ENCODE data around the gene CIDEB. TPM values are rescaled to one million over a fixed set of nuclear protein-coding genes. Genes with fewer than 3 reads are reported as not detected.
"Not testable (repeated sequence)": the region's sequence is repeated elsewhere in the genome, so short reads cannot be mapped to it uniquely, and the experiment has no call there.

The CIDEB gene
- total RNA-seq, 2 experiments from 2014 or later: 14.2 to 14.4 TPM

DNA sequence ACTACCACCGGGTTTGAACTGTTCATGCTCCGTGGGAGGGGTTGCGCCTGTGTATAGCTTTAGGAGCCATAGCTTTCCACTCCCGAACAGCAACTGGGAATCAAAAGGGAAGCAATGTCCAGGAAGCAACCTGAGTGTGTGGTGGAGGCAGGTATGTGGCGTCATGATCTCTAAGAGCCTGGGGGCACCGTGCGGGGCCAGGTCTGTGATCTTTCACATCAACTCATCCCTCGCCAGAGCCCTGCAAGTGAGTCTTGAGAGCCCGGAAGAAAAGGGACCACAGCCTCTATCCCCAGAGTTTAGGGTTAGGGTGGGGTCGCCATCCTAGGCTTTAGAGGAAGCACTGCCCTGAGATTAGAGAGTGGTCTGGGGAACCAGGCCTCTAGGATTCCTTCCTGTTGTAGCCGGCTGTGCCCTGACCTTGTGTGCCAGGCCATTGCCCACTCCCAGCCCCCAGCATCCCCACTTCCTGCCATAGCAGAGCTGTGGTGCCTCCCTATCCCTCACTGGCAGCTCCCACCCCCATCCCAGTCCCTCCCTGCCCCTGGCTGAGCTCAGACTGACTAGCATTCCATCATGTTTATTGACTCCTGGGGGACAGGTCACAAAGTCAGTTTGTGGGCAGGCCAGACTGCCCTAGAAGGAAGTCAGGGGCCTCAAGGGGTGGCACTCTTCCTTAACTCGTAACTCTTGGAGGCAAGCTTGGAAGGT, 27.8 kb upstream of the CIDEB start:
- ChIA-PET CTCF (interaction anchor here (17.7 kb wide), 1 partner anchor 97 kb away, joined by 334 read pairs; the partner anchor contains the start of genes CBLN3 and KHNYN), POLR2A (interaction anchor here (1.4 kb wide), 1 partner anchor 95 kb away, joined by 3 read pairs; no protein-coding TSS in a partner anchor)

DNA sequence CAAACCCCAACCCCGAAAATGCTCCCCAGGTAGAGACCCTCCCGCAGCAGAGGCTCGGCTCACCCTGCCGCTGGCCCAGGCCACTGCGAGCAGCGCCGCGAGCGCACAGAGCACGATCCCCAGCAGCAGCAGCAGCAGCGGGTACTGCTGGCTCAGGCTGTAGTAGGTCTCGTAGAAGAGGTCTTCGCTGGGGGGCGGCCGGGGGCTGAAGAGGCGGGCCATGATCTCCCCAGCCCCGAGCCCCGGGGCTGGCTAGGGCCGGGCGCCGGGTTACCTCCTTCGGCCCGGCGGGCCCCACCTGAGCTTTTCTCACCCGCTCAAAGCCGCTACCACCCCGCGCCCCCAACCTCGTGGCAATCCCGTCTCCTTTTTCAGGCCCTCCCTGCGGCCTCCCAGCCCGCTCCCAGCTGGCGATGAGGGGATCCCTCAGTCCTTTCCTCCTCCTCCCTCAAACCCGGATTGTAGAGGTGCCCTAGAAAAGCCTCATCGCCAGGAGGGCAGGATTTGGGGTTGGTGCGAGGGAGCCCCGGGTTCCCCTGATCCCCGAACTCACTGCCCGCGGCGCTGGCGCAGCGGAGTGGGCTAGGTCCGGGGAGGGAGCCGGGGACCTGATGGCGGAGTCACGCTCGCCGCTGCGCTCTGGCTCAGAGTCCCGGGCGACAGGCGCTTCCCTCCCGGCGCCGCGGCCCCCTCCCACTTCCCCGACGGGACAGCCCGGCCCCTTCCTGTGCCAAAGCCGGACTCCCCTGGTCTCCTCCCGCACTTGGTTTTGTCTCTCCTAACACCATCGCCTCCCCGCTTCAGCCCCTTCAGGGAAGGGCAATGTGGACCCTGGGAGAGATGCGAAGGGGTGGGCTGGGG, 26.9 kb upstream of the CIDEB start, which contains the start of gene ADCY4:
ADCY4 (minus strand) TSS at position 641 of the 861 bp plus-strand sequence; CDS start at position 222, 419 bp downstream.
- CTCF ChIA-PET: interaction anchor here (1.2 to 17.7 kb wide), 10 partner anchors 11 to 139 kb away, joined by 3 to 334 read pairs (median 8); partner anchors contain the start of genes CBLN3, CIDEB, KHNYN and LTB4R

DNA sequence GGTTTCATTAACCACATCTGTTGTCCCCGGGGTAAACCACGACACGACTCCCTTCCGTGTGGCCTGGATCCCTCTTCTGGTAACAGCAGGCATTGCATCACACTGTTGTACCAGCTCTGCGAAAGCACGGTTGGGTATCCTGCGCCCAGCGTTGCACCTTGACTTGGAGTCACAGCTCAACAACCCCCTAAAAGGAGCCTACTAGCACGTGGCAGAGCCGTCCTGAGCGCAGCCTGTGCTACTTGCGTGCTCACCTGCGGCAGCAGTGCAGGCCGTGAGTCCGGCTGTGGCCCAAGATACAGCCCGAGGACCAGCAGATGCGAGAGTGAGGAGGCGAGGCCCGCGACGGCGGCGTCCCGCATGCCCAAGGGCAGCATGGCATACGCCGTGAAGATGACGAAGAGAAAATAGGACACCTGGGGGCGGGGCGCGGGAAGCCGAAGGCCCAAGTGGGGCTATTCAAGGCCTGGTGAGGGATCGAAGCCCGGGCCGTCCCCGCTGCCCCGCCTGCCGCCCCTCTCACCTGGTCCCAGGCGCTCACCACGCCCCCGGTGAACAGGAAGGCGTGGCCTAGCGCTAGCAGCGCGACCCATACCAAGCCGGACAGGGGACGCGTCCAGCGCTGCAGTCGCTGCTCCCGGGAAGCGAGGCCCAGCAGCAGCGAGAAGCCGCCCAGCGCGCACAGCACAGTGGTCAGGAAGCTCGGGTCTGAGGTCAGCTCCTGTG, 24.7 kb upstream of the CIDEB start:
- ChIA-PET CTCF (interaction anchor here (0.7 to 17.7 kb wide), 24 partner anchors 10 to 217 kb away, joined by 3 to 334 read pairs (median 4); partner anchors contain the start of genes CBLN3, CIDEB, KHNYN and LTB4R), POLR2A (interaction anchor here (0.5 to 2.4 kb wide), 8 partner anchors 91 to 223 kb away, joined by 3 to 37 read pairs (median 5); partner anchors contain the start of genes CBLN3, KHNYN and SDR39U1)

More for the DNA sequence above, 26.9 kb upstream of the CIDEB start, which contains the start of gene ADCY4:
- POLR2A ChIA-PET: interaction anchor here (0.7 to 2.4 kb wide), 2 partner anchors 96 to 99 kb away, joined by 3 to 37 read pairs; partner anchors contain the start of genes CBLN3 and KHNYN

DNA sequence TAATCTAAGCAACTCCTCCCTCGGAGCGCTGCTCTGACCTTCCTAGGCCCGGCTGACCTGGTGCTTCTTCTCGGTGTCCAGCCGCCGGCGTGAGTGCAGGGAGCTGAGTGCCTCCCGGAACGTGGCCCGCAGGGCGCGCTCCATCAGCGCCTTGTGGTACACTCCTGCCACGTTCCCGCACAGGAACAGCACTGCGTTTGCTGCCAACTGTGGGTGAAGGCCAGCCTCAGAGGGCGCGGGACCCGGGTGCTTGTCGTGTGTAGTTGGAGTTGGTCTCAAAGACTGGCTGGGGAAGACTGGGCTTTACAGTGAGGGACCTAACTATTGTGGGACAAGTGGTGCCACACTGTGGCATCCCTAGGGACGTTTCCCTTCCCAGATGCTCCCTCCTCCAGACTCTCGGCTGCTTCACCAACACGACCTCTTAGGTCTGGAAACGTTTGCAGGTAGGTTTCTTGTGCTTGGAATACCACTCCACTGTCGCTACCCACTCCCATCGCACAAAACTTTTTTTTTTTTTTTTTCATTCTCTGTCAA, 24.0 kb upstream of the CIDEB start:
- POLR2A ChIA-PET: interaction anchor here (0.5 to 1.0 kb wide), 4 partner anchors 98 to 222 kb away, joined by 3 to 7 read pairs (median 4); partner anchors contain the start of genes KHNYN and SDR39U1
- CTCF ChIA-PET: interaction anchor here (0.7 to 17.7 kb wide), 13 partner anchors 9 to 216 kb away, joined by 3 to 334 read pairs (median 5); partner anchors contain the start of genes CBLN3, CIDEB, KHNYN and LTB4R

DNA sequence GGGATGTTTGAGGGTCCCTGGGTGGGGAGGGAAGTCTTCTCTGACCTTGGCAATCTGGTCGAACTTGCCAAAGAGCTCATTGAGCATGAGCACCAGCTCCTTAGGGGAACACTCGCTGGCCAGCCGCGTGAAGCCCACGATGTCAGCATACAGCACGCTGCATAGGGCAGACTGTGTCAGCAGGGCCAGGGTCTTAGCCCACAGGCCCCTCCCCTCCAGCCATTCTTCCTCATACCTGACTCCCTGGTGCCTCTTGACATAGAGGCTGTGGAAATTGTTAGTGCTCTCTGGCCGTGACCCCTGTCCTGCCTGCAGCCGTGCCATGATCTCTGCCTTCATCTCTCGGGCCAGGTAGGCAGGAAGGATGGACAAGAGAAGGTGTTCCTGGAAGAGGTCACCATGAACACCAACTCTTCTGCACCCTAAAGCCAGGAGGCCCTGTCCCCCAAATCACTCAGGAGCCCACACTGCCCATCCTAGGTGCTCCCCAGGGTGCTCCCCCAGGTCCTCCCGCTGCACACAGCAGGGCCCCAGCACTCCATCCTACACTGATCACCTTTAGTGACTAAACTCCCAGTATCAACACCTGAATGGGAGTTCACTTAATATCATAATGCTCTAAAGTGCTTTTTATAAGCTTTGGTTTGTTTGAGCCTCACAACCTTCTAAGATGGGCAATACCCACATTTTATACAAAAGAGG, 23.3 kb upstream of the CIDEB start:
- ChIA-PET CTCF (interaction anchor here (0.7 to 17.7 kb wide), 8 partner anchors 9 to 110 kb away, joined by 3 to 334 read pairs (median 5); partner anchors contain the start of genes CBLN3, CIDEB, KHNYN and LTB4R), POLR2A (no interaction called here)

DNA sequence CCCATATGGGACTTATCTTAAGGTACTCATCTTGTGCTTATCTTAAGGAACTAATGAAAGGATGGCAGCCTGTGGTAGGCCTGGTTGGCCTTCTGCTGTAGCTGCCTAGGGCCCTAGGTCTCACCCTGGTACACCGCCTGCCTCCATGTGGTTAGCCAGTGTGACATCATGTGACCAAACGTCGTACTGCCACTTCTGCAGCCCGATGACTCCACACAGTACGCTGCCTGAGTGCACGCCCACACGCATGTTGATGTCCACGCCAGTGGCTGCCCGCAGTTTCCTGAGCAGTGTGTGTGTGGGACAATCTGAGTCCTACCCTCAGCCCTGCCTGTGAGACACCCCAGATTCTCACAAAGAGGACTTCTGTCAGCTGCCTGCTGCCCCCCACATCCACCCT, 22.0 kb upstream of the CIDEB start:
- CTCF ChIA-PET: interaction anchor here (1.4 to 17.7 kb wide), 3 partner anchors 10 to 103 kb away, joined by 4 to 334 read pairs (median 8); partner anchors contain the start of genes CBLN3, DHRS1, KHNYN and NOP9

DNA sequence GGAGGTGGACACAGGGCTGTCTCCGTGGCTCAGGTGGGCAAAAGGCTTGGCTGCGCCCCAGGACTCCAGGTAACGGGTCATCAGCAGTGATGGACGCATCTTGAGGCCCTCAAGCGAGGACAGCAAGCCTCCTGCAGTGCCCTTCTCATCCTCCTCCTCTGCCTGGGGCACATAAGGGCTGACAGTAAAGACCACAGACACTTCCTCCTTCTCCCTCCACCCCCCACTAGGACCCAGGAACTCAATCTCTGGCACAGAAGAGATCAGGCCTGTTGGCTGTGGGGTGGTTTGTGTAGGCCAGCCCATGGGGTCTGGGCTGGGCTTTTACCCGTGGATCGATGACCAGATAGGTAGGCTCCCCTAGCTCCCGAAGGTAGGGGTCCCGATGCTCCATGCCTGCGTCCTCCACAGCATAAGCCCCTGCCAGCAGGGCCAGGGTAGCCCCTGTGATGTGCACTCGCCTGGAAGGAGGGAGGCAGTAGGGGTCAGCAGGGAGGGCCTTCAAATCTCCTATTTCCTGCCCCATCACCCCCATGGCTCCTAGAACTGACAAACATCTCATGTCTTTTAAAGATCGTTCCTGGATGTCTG, 21.4 kb upstream of the CIDEB start:
- CTCF ChIA-PET: interaction anchor here (1.4 to 17.7 kb wide), 3 partner anchors 11 to 104 kb away, joined by 4 to 334 read pairs (median 8); partner anchors contain the start of genes CBLN3, DHRS1, KHNYN and NOP9
- POLR2A ChIA-PET: interaction anchor here (1.3 kb wide), 1 partner anchor 19 kb away, joined by 3 read pairs; the partner anchor contains the start of gene LTB4R2

More for the DNA sequence above, 22.0 kb upstream of the CIDEB start:
- POLR2A ChIA-PET: interaction anchor here (1.3 kb wide), 1 partner anchor 20 kb away, joined by 3 read pairs; the partner anchor contains the start of gene LTB4R2

DNA sequence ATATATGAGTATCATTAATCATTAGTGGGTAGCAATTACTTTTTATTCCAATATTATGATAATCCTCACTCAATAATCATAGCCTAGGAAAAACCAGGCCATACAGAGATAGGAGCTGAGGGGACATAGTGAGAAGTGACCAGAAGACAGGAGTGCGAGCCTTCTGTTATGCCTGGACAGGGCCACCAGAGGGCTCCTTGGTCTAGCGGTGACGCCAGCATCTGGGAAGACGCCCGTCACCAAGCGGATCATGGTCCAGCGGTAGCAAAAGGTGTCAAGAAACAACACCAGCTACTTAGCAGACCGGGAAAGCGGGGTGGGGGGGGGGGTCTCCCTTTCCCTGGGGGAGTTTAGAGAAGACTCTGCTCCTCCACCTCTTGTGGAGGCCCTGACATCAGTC, 20.1 kb upstream of the CIDEB start:
- POLR2A ChIA-PET: not testable (repeated sequence)
- CTCF ChIA-PET: interaction anchor here (1.2 to 17.7 kb wide), 4 partner anchors 9 to 105 kb away, joined by 3 to 334 read pairs (median 6); partner anchors contain the start of genes CBLN3, DHRS1, KHNYN and NOP9

DNA sequence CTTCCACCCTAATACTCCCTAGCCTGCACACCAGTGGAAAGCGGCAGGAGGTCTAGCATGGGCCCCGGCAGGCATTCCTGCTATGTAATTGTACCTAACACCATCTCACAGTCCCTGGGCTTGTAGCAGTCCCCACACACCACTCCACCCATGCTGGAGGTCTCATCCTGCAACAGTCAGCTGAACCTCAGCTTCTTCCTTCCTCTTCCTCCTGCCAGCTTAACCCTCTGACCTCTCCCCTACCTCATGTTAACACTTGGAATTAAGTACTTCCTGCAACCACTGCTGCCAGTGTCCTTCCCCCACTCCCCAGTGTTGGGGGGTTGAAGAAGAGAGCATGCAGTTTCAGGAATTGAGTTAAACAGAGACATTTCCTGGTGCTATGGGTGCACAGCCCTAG, 19.5 kb upstream of the CIDEB start:
- POLR2A ChIA-PET: no interaction called here
- CTCF ChIA-PET: interaction anchor here (0.6 to 17.7 kb wide), 4 partner anchors 10 to 106 kb away, joined by 4 to 334 read pairs (median 4); partner anchors contain the start of genes CBLN3, KHNYN and LTB4R2

DNA sequence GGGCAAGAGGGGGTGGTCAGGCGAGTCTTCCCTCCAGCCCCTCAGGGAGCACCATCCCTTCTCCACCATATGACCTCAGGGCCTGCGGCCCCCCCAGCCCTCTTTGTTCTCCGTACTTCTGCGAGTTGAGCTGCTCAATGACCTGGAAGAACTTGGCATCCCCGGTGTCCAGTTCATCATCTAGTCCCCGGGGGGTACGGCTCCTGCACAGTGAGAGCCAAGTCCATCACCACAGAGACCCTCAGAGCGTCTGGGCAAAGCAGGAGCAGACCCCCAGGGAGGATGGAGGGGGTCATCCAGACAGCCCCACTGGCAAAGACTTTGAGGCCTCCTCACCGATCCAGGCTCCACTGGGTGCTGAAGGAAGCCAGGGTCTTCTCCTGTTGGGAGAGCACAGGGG, 18.2 kb upstream of the CIDEB start:
- POLR2A ChIA-PET: interaction anchor here (0.6 kb wide), 2 partner anchors 14 to 74 kb away, joined by 3 to 6 read pairs; no protein-coding TSS in a partner anchor
- CTCF ChIA-PET: interaction anchor here (1.2 to 17.7 kb wide), 2 partner anchors 10 to 107 kb away, joined by 4 to 334 read pairs; partner anchors contain the start of genes CBLN3 and KHNYN

DNA sequence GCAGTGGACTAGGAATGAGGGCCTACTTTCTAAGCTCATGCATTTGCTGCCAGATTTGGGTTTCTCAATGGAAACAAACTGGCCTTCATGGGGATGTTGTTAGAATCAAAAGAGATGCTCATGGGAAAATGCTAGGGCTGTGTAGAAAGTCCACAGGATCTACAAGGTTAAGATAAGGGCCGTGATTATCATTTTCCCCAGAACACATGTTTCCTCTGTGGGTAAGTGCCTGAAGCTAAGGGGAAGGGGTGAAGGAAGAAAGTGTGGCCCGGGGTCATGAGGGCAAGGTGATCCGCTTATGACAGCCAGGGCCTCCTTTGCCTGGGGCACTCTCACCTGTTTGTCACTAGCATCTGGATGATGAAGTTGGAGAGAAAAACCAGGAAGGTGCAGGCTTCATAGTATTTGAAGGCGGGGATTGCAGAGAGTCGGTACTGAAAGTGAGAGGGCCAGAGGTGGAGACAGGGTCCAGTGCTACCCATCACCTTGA, 17.3 kb upstream of the CIDEB start:
- CTCF ChIA-PET: interaction anchor here (1.0 to 17.7 kb wide), 3 partner anchors 9 to 108 kb away, joined by 3 to 334 read pairs (median 4); partner anchors contain the start of genes CBLN3 and KHNYN

DNA sequence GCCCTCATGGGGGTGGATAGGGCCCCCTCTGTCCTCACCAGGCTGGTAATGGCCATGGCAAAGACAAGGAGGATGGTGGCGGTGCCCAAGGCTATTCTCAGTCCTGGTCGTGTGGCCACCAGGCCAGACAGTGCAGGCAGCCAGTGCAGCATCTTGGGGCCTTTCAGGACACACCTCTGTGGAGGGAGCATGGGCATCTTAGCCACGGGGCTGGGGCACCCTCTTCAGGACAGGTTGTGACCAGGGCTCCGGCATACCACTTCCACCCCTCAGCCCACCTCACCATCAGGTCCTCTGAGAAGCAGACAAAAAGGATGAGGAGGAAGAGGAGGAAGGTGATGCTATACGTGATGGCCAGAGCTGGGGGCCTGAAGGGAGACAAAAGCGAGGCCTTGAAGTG, 16.2 kb upstream of the CIDEB start:
- ChIA-PET POLR2A (no interaction called here), CTCF (interaction anchor here (1.0 to 17.7 kb wide), 3 partner anchors 10 to 109 kb away, joined by 3 to 334 read pairs (median 5); partner anchors contain the start of genes CBLN3 and KHNYN)

More for the DNA sequence above, 17.3 kb upstream of the CIDEB start:
- POLR2A ChIA-PET: no interaction called here

DNA sequence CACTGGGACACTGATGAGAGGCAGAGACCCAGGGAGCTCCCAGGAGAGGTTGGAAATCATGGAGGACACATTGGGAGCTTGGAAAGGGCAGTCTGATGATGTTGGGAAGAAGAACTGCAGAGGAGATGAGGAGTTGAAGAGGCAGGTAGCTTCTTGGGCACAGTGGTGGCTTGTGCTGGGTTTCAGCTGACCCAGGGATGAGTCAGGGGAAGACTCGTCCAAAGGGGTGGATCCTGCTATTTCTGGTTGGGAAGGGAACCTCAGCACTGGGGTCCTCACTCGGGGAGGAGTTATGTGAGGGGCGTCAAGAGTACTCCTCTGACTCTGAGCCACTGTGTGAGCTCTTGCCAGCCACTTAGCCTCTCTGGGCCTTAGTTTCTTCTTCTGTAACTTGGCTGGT, 15.6 kb upstream of the CIDEB start:
- ChIA-PET CTCF (interaction anchor here (1.2 to 1.7 kb wide), 2 partner anchors 8 to 11 kb away, joined by 4 to 5 read pairs; no protein-coding TSS in a partner anchor), POLR2A (no interaction called here)

DNA sequence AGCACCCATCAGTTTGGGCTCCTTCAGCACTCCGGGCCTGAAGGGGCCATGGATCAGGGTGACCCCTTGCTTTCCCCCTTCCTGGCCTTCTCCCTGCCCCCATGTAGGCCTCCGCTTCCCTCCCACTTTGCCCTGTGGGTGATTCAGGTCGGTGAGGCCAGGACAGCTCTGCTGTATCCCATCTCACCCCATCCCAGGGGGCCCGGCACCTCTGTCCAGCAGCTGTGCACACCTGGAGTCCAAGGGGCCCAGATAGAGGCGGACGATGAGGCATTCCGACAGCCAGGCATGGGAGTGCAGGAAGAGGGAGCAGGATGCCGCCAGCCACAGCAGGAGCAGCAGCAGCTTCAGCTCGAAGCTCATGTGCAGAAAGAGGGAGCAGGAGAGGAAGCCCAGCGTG, 14.9 kb upstream of the CIDEB start:
- ChIA-PET POLR2A (interaction anchor here (0.8 kb wide), 1 partner anchor 109 kb away, joined by 3 read pairs; no protein-coding TSS in a partner anchor), CTCF (interaction anchor here (1.2 to 1.7 kb wide), 4 partner anchors 9 to 13 kb away, joined by 3 to 5 read pairs (median 4); partner anchors contain the start of gene LTB4R2)

DNA sequence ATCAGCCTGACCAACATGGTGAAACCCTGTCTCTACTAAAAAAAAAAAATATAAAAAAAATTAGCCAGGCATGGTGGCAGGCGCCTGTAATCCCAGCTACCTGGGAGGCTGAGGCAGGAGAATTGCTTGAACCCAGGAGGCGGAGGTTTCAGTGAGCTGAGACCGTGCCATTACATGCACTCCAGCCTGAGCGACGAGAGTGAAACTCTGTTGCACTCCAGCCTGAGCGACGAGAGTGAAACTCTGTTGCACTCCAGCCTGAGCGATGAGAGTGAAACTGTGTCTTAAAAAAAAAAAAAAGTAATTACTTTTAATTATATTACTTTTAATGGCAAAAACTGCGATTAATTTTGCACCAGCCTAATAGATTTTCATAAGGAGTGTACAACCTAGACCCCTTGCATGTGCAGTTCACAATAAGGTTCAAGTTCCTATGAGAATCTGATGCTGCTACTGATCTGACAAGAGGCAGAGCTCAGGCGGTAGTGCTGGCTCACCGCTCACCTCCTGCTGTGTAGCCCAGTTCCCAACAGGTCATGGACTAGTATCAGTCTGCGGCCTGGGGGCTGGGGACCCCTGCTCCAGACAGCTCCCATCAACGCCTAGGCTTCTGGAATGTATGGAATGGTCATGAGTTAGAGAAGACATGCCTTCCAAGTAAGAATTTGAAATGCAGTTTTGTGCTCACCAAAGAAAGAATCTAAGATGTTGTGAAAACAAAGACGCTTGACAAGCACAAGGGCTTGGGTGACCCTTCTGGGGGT, 13.6 kb upstream of the CIDEB start:
- POLR2A ChIA-PET: interaction anchor here (0.8 kb wide), 1 partner anchor 110 kb away, joined by 3 read pairs; no protein-coding TSS in a partner anchor

More for the DNA sequence above, 13.6 kb upstream of the CIDEB start:
- CTCF ChIA-PET: interaction anchor here (1.5 to 2.3 kb wide), 4 partner anchors 10 to 13 kb away, joined by 3 to 6 read pairs (median 4); partner anchors contain the start of gene LTB4R2

Data from activated CD8-positive, alpha-beta memory T cell treated with anti-CD3 and anti-CD28 coated beads for 36 hours (primary cell).